HEK293T (cell line): ENCODE results near the gene WNT3A.

Experiments used
- ARNT ChIP-seq: fragments of 450-650 bp; IDR thresholded peaks from 2 replicates; pipeline ENCODE4 v1.6.1; 2017; ENCODE audit warnings: mild to moderate bottlenecking
- BHLHE40 ChIP-seq: fragments of 450-650 bp; IDR thresholded peaks from 2 replicates; pipeline ENCODE4 v1.6.1; 2016; ENCODE audit warnings: mild to moderate bottlenecking, moderate library complexity, borderline replicate concordance
- CTBP1 ChIP-seq: fragments of 450-650 bp; IDR thresholded peaks from 2 replicates; pipeline ENCODE4 v1.6.1; 2016; ENCODE audit warnings: borderline replicate concordance
- ELF4 ChIP-seq: fragments of 450-650 bp; IDR thresholded peaks from 2 replicates; pipeline ENCODE4 v1.6.1; 2017; ENCODE audit warnings: antibody characterized with exemption
- FOXK2 ChIP-seq: fragments of 450-650 bp; IDR thresholded peaks from 2 replicates; pipeline ENCODE4 v1.6.1; 2016; ENCODE audit warnings: mild to moderate bottlenecking
- FOXM1 ChIP-seq: fragments of 450-650 bp; IDR thresholded peaks from 2 replicates; pipeline ENCODE4 v1.6.1; 2017; ENCODE audit warnings: mild to moderate bottlenecking, borderline replicate concordance
- HDGF ChIP-seq: fragments of 450-650 bp; IDR thresholded peaks from 2 replicates; pipeline ENCODE4 v1.6.1; 2017; ENCODE audit warnings: antibody characterized with exemption, borderline replicate concordance
- NFRKB ChIP-seq: fragments of 450-650 bp; IDR thresholded peaks from 2 replicates; pipeline ENCODE4 v1.6.1; 2016; ENCODE audit warnings: mild to moderate bottlenecking, moderate library complexity
- PKNOX1 ChIP-seq: fragments of 450-650 bp; IDR thresholded peaks from 2 replicates; pipeline ENCODE4 v1.6.1; 2016
- SP1 ChIP-seq: fragments of 450-650 bp; IDR thresholded peaks from 2 replicates; pipeline ENCODE4 v1.6.1; 2017
- SUZ12 ChIP-seq: fragments of 450-650 bp; IDR thresholded peaks from 2 replicates; pipeline ENCODE4 v1.6.1; 2016; ENCODE audit warnings: mild to moderate bottlenecking
- ZNF384 ChIP-seq: fragments of 450-650 bp; IDR thresholded peaks from 2 replicates; pipeline ENCODE4 v1.6.1; 2016

GRCh38 chr1:228084797-228085196, 78.0 kb downstream of the WNT3A start:
- no peak for TF ChIP-seq ARNT
- TF ChIP-seq SP1: no peak
- TF ChIP-seq PKNOX1: no peak
- no peak for TF ChIP-seq HDGF
- TF ChIP-seq ELF4: no peak
- TF ChIP-seq CTBP1: no peak
- no peak for TF ChIP-seq FOXM1
- TF ChIP-seq ZNF384: no peak
- no peak for TF ChIP-seq FOXK2
- no peak for TF ChIP-seq SUZ12
- TF ChIP-seq BHLHE40: no peak
- TF ChIP-seq NFRKB: no peak
